ENCODE results near the gene PRDM13. TPM values are rescaled to one million over a fixed set of nuclear protein-coding genes. Genes with fewer than 3 reads are reported as not detected.

PRDM13 gene
- total and polyA plus RNA-seq, 10 of the 15 experiments (the other 5 are each of a cell fraction or from before 2014, with no cell fraction given) = 0.02 to 0.15 (median 0.03) TPM; not detected in 6

DNA sequence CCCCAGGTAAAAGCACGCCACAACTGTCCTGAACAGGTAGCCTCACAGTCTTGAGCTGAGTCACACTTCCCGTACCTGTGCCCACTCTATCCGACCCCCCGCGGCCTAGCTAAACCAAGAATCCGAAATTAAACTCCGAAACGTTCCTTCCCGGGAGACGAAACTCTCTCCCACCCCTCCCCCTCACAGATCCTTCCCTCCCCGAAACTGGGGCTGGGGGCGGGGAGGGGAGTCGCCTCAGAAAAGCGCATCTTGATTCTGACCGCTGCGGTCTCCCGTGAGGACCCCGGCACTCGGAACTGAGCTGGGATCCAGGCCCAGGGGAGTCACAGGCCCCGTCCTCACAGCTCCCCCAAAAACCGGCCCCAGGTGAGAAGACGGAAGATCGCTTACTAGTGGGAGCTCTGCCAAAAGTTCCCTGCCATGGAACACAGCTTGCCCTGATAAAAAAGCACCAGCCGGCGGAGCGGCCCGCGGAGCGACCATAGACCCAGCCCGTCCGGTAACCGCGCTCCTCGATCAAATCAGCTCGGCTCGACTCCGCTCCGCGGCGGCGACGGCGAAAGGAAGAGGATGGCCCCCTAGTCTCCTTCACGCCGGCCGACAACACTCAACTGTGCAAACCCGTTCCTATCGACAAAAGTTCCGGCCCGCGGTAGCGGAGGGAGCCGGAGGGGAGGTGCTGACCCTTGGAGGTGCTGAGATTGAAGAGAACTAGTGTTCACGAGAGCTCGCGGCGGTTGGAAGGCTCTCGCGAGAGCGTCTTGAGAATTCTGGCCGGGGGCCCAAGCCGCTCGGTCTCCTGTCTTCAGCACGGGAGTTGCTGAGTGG is 38.3 kb upstream of the PRDM13 start, which contains the start of gene CCNC (continued):
- TF ChIP-seq, protein P1, sequence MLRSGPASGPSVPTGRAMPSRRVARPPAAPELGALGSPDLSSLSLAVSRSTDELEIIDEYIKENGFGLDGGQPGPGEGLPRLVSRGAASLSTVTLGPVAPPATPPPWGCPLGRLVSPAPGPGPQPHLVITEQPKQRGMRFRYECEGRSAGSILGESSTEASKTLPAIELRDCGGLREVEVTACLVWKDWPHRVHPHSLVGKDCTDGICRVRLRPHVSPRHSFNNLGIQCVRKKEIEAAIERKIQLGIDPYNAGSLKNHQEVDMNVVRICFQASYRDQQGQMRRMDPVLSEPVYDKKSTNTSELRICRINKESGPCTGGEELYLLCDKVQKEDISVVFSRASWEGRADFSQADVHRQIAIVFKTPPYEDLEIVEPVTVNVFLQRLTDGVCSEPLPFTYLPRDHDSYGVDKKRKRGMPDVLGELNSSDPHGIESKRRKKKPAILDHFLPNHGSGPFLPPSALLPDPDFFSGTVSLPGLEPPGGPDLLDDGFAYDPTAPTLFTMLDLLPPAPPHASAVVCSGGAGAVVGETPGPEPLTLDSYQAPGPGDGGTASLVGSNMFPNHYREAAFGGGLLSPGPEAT (IDR thresholded peaks at IDR 0.05; ENCODE audit: low read depth) = peak; percentile 68; the same call in 1 of the 2 replicates
- TF ChIP-seq NR2F1 (conservative IDR thresholded peaks at IDR 0.05) (peak; percentile 88), TAF1 (IDR thresholded peaks at IDR 0.05; ENCODE audit: borderline replicate concordance, low read depth, low read length) (peak; percentile 99), MEF2B (IDR thresholded peaks at IDR 0.05; ENCODE audit: partially characterized antibody, poor library complexity, severe bottlenecking) (peak; percentile 51), SPI1 (IDR thresholded peaks at IDR 0.05; ENCODE audit: borderline replicate concordance, insufficient read depth, low read depth, low read length) (no peak; the same call in 1 of the 2 replicates), HDAC6 (IDR thresholded peaks at IDR 0.05; ENCODE audit: unreplicated experiment) (peak; percentile 30), NRF1 (conservative IDR thresholded peaks at IDR 0.05; ENCODE audit: low read depth, low read length) (no peak), SP1 (IDR thresholded peaks at IDR 0.05; ENCODE audit: low read depth, low read length) (peak; percentile 84), POLR2A (IDR thresholded peaks at IDR 0.05; ENCODE audit: low read depth, low read length) (peak; percentile 96), CREB1 (IDR thresholded peaks at IDR 0.05; ENCODE audit: low read depth) (peak; percentile 86), NR2C1 (IDR thresholded peaks at IDR 0.05) (peak; percentile 83), RUNX3 (IDR thresholded peaks at IDR 0.05; ENCODE audit: low read length) (peak; percentile 75), SMARCA5 (IDR thresholded peaks at IDR 0.05) (peak; percentile 92), KAT2A (conservative IDR thresholded peaks at IDR 0.05; ENCODE audit: control insufficient read depth, low read depth, low read length) (no peak), MTA2 (IDR thresholded peaks at IDR 0.05; ENCODE audit: low read depth) (peak; percentile 31; the same call in 1 of the 2 replicates), SMAD5 (IDR thresholded peaks at IDR 0.05; ENCODE audit: low read depth) (peak; percentile 79), ZNF274 (IDR thresholded peaks at IDR 0.05; ENCODE audit: insufficient read depth, insufficient read length) (no peak), ETV6 (conservative IDR thresholded peaks at IDR 0.05 in 1 of 2, IDR thresholded peaks at IDR 0.05 in 1 of 2; ENCODE audit: borderline replicate concordance in 1 of 2, low read depth in 1 of 2) (peak in 1 of 2 experiments; percentile 37; a peak in 1 of 4 replicates), TCF3 (IDR thresholded peaks at IDR 0.05; ENCODE audit: borderline replicate concordance, insufficient read depth, low read depth, low read length) (peak; percentile 65; the same call in 1 of the 2 replicates), RAD21 (IDR thresholded peaks at IDR 0.05; ENCODE audit: insufficient read depth, low read depth, low read length) (0 out of 2 replicates have a peak, but pooled peaks have one; percentile 2), ESRRA (IDR thresholded peaks at IDR 0.05; ENCODE audit: low read length) (peak; percentile 68; the same call in 1 of the 2 replicates), MYC (IDR thresholded peaks at IDR 0.05; ENCODE audit: insufficient read depth, insufficient read length, insufficient replicate concordance, low read length, severe bottlenecking) (no peak)
- TF ChIP-seq, protein P2, sequence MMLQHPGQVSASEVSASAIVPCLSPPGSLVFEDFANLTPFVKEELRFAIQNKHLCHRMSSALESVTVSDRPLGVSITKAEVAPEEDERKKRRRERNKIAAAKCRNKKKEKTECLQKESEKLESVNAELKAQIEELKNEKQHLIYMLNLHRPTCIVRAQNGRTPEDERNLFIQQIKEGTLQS (IDR thresholded peaks at IDR 0.05; ENCODE audit: borderline replicate concordance, extremely low read depth, low read depth, low read length) = no peak
- TF ChIP-seq, protein P3, sequence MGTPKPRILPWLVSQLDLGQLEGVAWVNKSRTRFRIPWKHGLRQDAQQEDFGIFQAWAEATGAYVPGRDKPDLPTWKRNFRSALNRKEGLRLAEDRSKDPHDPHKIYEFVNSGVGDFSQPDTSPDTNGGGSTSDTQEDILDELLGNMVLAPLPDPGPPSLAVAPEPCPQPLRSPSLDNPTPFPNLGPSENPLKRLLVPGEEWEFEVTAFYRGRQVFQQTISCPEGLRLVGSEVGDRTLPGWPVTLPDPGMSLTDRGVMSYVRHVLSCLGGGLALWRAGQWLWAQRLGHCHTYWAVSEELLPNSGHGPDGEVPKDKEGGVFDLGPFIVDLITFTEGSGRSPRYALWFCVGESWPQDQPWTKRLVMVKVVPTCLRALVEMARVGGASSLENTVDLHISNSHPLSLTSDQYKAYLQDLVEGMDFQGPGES (IDR thresholded peaks at IDR 0.05) = peak; percentile 27; the same call in 1 of the 2 replicates
- TF ChIP-seq, protein P4, sequence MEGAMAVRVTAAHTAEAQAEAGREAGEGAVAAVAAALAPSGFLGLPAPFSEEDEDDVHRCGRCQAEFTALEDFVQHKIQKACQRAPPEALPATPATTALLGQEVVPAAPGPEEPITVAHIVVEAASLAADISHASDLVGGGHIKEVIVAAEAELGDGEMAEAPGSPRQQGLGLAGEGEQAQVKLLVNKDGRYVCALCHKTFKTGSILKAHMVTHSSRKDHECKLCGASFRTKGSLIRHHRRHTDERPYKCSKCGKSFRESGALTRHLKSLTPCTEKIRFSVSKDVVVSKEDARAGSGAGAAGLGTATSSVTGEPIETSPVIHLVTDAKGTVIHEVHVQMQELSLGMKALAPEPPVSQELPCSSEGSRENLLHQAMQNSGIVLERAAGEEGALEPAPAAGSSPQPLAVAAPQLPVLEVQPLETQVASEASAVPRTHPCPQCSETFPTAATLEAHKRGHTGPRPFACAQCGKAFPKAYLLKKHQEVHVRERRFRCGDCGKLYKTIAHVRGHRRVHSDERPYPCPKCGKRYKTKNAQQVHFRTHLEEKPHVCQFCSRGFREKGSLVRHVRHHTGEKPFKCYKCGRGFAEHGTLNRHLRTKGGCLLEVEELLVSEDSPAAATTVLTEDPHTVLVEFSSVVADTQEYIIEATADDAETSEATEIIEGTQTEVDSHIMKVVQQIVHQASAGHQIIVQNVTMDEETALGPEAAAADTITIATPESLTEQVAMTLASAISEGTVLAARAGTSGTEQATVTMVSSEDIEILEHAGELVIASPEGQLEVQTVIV (IDR thresholded peaks at IDR 0.05; ENCODE audit: borderline replicate concordance, partially characterized antibody) = no peak

All from GM12878 (cell line).